ENCODE measurements around the gene DVL1. TPM values are rescaled to one million over a fixed set of nuclear protein-coding genes. Genes with fewer than 3 reads are reported as not detected.
"Not testable (repeated sequence)": the region's sequence is repeated elsewhere in the genome, so short reads cannot be mapped to it uniquely, and the experiment has no call there.

Gene DVL1
- total and polyA plus RNA-seq, 10 of the 15 experiments (the other 5 are each of a cell fraction or from before 2014, with no cell fraction given), result 0.10 to 31.1 (median 4.6) TPM

- no peak for TF ChIP-seq ETV6 (conservative IDR thresholded peaks at IDR 0.05 in 1 of 2, IDR thresholded peaks at IDR 0.05 in 1 of 2; ENCODE audit: borderline replicate concordance in 1 of 2, low read depth in 1 of 2)
Observed at GRCh38 chr1:1317420-1317819, 31.8 kb downstream of the DVL1 start (continued).

DNA sequence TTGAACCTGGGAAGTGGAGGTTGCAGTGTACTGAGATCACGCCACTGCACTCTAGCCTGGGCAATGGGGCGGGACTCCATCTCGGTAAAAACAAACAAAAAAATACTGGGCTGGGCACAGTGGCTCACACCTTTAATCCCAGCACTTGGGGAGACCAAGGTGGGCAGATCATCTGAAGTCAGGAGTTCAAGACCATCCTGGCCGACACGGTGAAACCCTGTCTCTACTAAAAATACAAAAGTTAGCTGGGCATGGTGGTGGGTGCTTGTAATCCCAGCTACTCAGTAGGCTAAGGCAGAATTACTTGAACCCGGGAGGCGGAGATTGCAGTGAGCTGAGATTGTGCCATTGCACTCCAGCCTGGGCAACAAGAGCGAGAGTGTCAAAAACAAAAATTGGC is 33.0 kb downstream of the DVL1 start:
- BruUV-seq (replicated peaks); CTCF ChIA-PET; intact Hi-C loops (cut with micrococcal nuclease; ENCODE audit: unreplicated experiment); H3K27me3 ChIP-seq (replicated peaks in 1 of 2; ENCODE audit: control insufficient read depth in 2 of 2, insufficient read depth in 2 of 2, low read length in 1 of 2); H2AFZ ChIP-seq (ENCODE audit: control insufficient read depth, low read depth, low read length); H3K9ac ChIP-seq (ENCODE audit: control insufficient read depth, insufficient read depth, low read length); H3K27ac ChIP-seq (ENCODE audit: control insufficient read depth, insufficient read depth); FAIRE-seq; H3K4me1 ChIP-seq (ENCODE audit: control insufficient read depth, insufficient read depth, low read length); H3K79me2 ChIP-seq (ENCODE audit: control insufficient read depth, insufficient read depth, low read length); SMC1A ChIA-PET (ENCODE audit: uncharacterized antibody, unreplicated experiment); H3K9me3 ChIP-seq (replicated peaks; ENCODE audit: control insufficient read depth, insufficient read depth, low read length); in situ Hi-C loops (cut with MboI); POLR2A ChIA-PET; RAD21 ChIA-PET (ENCODE audit: unreplicated experiment); DNase-seq (ENCODE audit: low read depth, low spot score); ATAC-seq; H4K20me1 ChIP-seq (ENCODE audit: control insufficient read depth, insufficient read depth); H3K4me3 ChIP-seq; H3K4me2 ChIP-seq (ENCODE audit: control insufficient read depth, insufficient read depth): not testable (repeated sequence)
- whole genome bisulfite sequencing (ENCODE audit: insufficient coverage, insufficient replicate concordance, low lambda C conversion rate, missing lambda C conversion rate), result 100% methylated on average over 8 of the region's 8 CpGs
- peaks cover 3 to 41% of the 10 kb centered on the region in 2 experiments; a peak in 3 of 4 replicates for H3K36me3 ChIP-seq (ENCODE audit: control insufficient read depth in 2 of 2, insufficient read depth in 2 of 2, low read length in 1 of 2)

- ATAC-seq, result no peak
- Histone ChIP-seq H3K36me3 (ENCODE audit: control insufficient read depth in 2 of 2, insufficient read depth in 2 of 2, low read length in 1 of 2) (peaks cover 3 to 42% of the 10 kb centered on the region in 2 experiments; a peak in 3 of 4 replicates), H3K4me2 (ENCODE audit: control insufficient read depth, insufficient read depth) (no peak overlapping the region), H3K27me3 (replicated peaks in 1 of 2; ENCODE audit: control insufficient read depth in 2 of 2, insufficient read depth in 2 of 2, low read length in 1 of 2) (no peaks in the 10 kb centered on the region), H4K20me1 (ENCODE audit: control insufficient read depth, insufficient read depth) (no peaks in the 10 kb centered on the region; the same call in 1 of the 2 replicates), H3K9me3 (replicated peaks; ENCODE audit: control insufficient read depth, insufficient read depth, low read length) (no peaks in the 10 kb centered on the region), H2AFZ (ENCODE audit: control insufficient read depth, low read depth, low read length) (no peak overlapping the region), H3K4me1 (ENCODE audit: control insufficient read depth, insufficient read depth, low read length) (no peaks in the 10 kb centered on the region), H3K4me3 (no peak overlapping the region), H3K9ac (ENCODE audit: control insufficient read depth, insufficient read depth, low read length) (no peak overlapping the region), H3K27ac (ENCODE audit: control insufficient read depth, insufficient read depth) (no peak overlapping the region), H3K79me2 (ENCODE audit: control insufficient read depth, insufficient read depth, low read length) (peaks cover 2% of the 10 kb centered on the region; the same call in 1 of the 2 replicates)
- BruUV-seq (replicated peaks), result no TSS peak
- FAIRE-seq, result no peak
- SMC1A ChIA-PET (ENCODE audit: uncharacterized antibody, unreplicated experiment), result no interaction called here
- no peak for DNase-seq (ENCODE audit: low read depth, low spot score)
- intact Hi-C loops (cut with micrococcal nuclease; ENCODE audit: unreplicated experiment), result no loop called here
- POLR2A ChIA-PET, result no interaction called here
- 82% methylated on average over 8 of the region's 26 CpGs for WGBS (ENCODE audit: insufficient coverage, insufficient replicate concordance, low lambda C conversion rate, missing lambda C conversion rate)
- in situ Hi-C loops (cut with MboI), result no loop called here
- RAD21 ChIA-PET (ENCODE audit: unreplicated experiment), result no interaction called here
- TF ChIP-seq RELB (IDR thresholded peaks at IDR 0.05; ENCODE audit: low read depth) (no peak), SMARCA5 (IDR thresholded peaks at IDR 0.05) (no peak), MAX (IDR thresholded peaks at IDR 0.05; ENCODE audit: low read depth, low read length) (no peak), CHD4 (IDR thresholded peaks at IDR 0.05) (no peak), HCFC1 (IDR thresholded peaks at IDR 0.05; ENCODE audit: low read length) (no peak), SUPT20H (IDR thresholded peaks at IDR 0.05; ENCODE audit: borderline replicate concordance, control insufficient read depth, low read depth, low read length) (no peak), CBFB (IDR thresholded peaks at IDR 0.05; ENCODE audit: low read depth) (no peak), CREM (IDR thresholded peaks at IDR 0.05; ENCODE audit: low read depth) (no peak)
- CTCF ChIA-PET, result no interaction called here
Observed at GRCh38 chr1:1315435-1315954, 33.7 kb downstream of the DVL1 start.
